ENCODE results near the gene INSRR. TPM values are rescaled to one million over a fixed set of nuclear protein-coding genes. Genes with fewer than 3 reads are reported as not detected.

The INSRR gene
- total and polyA plus RNA-seq, 9 of the 15 experiments (the other 6 are each of a cell fraction or from before 2014, with no cell fraction given) = 0.03 to 0.18 (median 0.06) TPM; not detected in 3

DNA sequence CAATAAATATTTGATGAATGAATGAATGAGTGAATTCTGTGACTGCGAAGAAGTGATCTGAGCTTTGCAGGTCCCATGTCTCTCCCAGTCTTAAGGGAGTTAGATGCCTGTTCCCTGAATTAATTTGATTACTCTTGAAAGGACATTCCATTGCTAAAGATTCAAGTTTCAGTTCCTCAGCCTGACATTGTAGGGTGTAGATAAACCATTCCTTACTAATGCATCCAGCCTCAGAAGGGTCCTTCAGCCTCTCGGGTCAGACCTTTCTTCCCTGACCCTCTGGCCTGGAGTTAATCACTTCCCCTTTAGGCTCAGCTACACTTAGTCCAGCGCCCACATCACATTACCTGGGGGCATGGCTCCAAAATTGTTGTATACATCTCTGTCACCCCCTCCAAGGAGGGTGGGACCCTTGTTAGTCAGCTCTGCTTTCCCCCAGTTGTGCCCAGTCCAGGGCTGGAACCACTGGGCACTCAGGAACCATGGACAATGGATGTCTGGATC, 2.6 kb downstream of the INSRR start:
- peak; percentile 19 for FAIRE-seq
- no peaks in the 10 kb centered on the region for H3K9me1 ChIP-seq (ENCODE audit: control insufficient read depth, insufficient read depth, low read length)
- 0 out of 3 replicates have a peak, but pooled peaks cover 3% of the 10 kb centered on the region for H3K79me2 ChIP-seq (ENCODE audit: control insufficient read depth, insufficient read depth, low read length)
- no peak for ATAC-seq
- DNase-seq (ENCODE audit: extremely low read depth in 1 of 4, low spot score in 3 of 4) = no peak
- TF ChIP-seq ZBTB7A (IDR thresholded peaks at IDR 0.05; ENCODE audit: borderline replicate concordance, control insufficient read depth, low read depth, low read length) = peak; percentile 43; the same call in 1 of the 2 replicates
- no peak for TF ChIP-seq KLF13 (tag; IDR thresholded peaks at IDR 0.05; ENCODE audit: borderline replicate concordance, low read depth)
- TF ChIP-seq ZNF24 (IDR thresholded peaks at IDR 0.05) = 0 out of 2 replicates have a peak, but pooled peaks have one; percentile 35
- TF ChIP-seq SPI1 (IDR thresholded peaks at IDR 0.05; ENCODE audit: borderline replicate concordance, low read depth, low read length) = peak; percentile 90
- intact Hi-C loops (cut with micrococcal nuclease) (loop anchor here (2.0 kb wide), 1 partner anchor 40 kb away; the partner anchor contains the start of gene SH2D2A), in situ Hi-C loops (cut with MboI) (no loop called here)
- H3K9ac ChIP-seq (ENCODE audit: insufficient read depth in 1 of 2, low read depth in 2 of 2, low read length in 2 of 2) = peak overlapping the region in 1 of 2 experiments; percentile 70; a peak in 1 of 4 replicates
- no peaks in the 10 kb centered on the region for H3K36me3 ChIP-seq (ENCODE audit: control insufficient read depth, insufficient read depth, low read length)
- no peak overlapping the region for H3K27ac ChIP-seq (ENCODE audit: extremely low read depth, low read depth, low read length)
- BruUV-seq (replicated peaks) = no TSS peak
- H2AFZ ChIP-seq (ENCODE audit: low read depth, low read length) = peak overlapping the region; percentile 34; the same call in 1 of the 2 replicates
- ChIA-PET POLR2A (interaction anchor here (0.5 to 1.0 kb wide), 6 partner anchors 9 to 225 kb away, joined by 3 to 4 read pairs (median 3); no protein-coding TSS in a partner anchor), CTCF (ENCODE audit: low intra/inter-chr PET ratio) (no interaction called here)
- H3K4me1 ChIP-seq (replicated peaks in 1 of 2; ENCODE audit: control insufficient read depth in 2 of 2, insufficient read depth in 2 of 2, low read length in 2 of 2) = peaks cover 41 to 67% of the 10 kb centered on the region in 2 experiments
- WGBS (ENCODE audit: insufficient coverage, low coverage, missing lambda C conversion rate) = 33% methylated on average over 3 of the region's 3 CpGs
- no peaks in the 10 kb centered on the region for H3K9me3 ChIP-seq (replicated peaks; ENCODE audit: control insufficient read depth, insufficient read depth, low read depth, low read length)
- H3K4me3 ChIP-seq = no peak overlapping the region
- no peaks in the 10 kb centered on the region for H3K27me3 ChIP-seq (ENCODE audit: control insufficient read depth in 2 of 2, insufficient read depth in 2 of 2, low read length in 2 of 2)
- H3K4me2 ChIP-seq (ENCODE audit: insufficient read depth, low read length) = no peak overlapping the region; the same call in 1 of the 2 replicates
- no peaks in the 10 kb centered on the region for H4K20me1 ChIP-seq (replicated peaks; ENCODE audit: control insufficient read depth, insufficient read depth, low read length)

DNA sequence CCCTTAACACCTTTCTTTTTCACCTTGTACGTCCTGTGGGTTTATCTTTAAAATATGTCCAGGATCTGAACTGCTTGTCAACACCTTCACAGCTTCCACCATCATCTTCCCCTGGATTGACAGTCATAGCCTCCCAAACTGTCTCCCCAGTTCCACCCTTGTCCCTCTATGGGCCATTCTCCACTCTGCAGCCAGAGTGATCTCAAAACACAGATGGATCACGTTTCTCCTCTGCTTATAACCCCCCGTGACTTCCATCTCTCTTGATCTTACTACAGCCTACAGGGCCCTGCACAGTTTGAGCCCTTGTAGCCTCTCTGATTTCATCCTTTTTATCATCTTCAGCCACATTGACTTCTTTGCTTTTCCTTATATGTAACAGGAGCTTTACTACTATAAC, 4.3 kb downstream of the INSRR start:
- no peak overlapping the region for H3K4me2 ChIP-seq (ENCODE audit: insufficient read depth, low read length)
- in situ Hi-C loops (cut with MboI) (no loop called here), intact Hi-C loops (cut with micrococcal nuclease) (no loop called here)
- no peak overlapping the region for H3K4me3 ChIP-seq
- ChIA-PET POLR2A (interaction anchor here (0.6 to 1.4 kb wide), 4 partner anchors 14 to 189 kb away, joined by 3 to 5 read pairs (median 4); no protein-coding TSS in a partner anchor), CTCF (ENCODE audit: low intra/inter-chr PET ratio) (no interaction called here)
- DNase-seq (ENCODE audit: extremely low read depth in 1 of 4, low spot score in 3 of 4) = peak in 3 of 4 experiments; percentile 39 to 50 (median 40)
- no peak overlapping the region for H3K27ac ChIP-seq (ENCODE audit: extremely low read depth, low read depth, low read length)
- H3K27me3 ChIP-seq (ENCODE audit: control insufficient read depth in 2 of 2, insufficient read depth in 2 of 2, low read length in 2 of 2) = no peaks in the 10 kb centered on the region
- no peak overlapping the region for H2AFZ ChIP-seq (ENCODE audit: low read depth, low read length)
- H3K9me3 ChIP-seq (replicated peaks; ENCODE audit: control insufficient read depth, insufficient read depth, low read depth, low read length) = no peaks in the 10 kb centered on the region
- ATAC-seq = no peak
- no peaks in the 10 kb centered on the region for H3K9me1 ChIP-seq (ENCODE audit: control insufficient read depth, insufficient read depth, low read length)
- FAIRE-seq = peak; percentile 63
- H3K9ac ChIP-seq (ENCODE audit: insufficient read depth in 1 of 2, low read depth in 2 of 2, low read length in 2 of 2) = no peak overlapping the region
- BruUV-seq (replicated peaks) = no TSS peak
- H3K36me3 ChIP-seq (ENCODE audit: control insufficient read depth, insufficient read depth, low read length) = no peaks in the 10 kb centered on the region
- H3K4me1 ChIP-seq (replicated peaks in 1 of 2; ENCODE audit: control insufficient read depth in 2 of 2, insufficient read depth in 2 of 2, low read length in 2 of 2) = peaks cover 35 to 50% of the 10 kb centered on the region in 2 experiments
- no peaks in the 10 kb centered on the region for H3K79me2 ChIP-seq (ENCODE audit: control insufficient read depth, insufficient read depth, low read length)
- H4K20me1 ChIP-seq (replicated peaks; ENCODE audit: control insufficient read depth, insufficient read depth, low read length) = no peaks in the 10 kb centered on the region
- WGBS (ENCODE audit: insufficient coverage, low coverage, missing lambda C conversion rate) = 12% methylated on average over 3 of the region's 3 CpGs
- TF ChIP-seq CBFA2T2 (conservative IDR thresholded peaks at IDR 0.05) = 0 out of 2 replicates have a peak, but pooled peaks have one; percentile 8
- no peak for TF ChIP-seq SP1 (CRISPR knock-in tag; IDR thresholded peaks at IDR 0.05)
- TF ChIP-seq, protein P1, sequence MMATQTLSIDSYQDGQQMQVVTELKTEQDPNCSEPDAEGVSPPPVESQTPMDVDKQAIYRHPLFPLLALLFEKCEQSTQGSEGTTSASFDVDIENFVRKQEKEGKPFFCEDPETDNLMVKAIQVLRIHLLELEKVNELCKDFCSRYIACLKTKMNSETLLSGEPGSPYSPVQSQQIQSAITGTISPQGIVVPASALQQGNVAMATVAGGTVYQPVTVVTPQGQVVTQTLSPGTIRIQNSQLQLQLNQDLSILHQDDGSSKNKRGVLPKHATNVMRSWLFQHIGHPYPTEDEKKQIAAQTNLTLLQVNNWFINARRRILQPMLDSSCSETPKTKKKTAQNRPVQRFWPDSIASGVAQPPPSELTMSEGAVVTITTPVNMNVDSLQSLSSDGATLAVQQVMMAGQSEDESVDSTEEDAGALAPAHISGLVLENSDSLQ (IDR thresholded peaks at IDR 0.05) = peak; percentile 47; the same call in 1 of the 2 replicates
- TF ChIP-seq CBFA2T3 (IDR thresholded peaks at IDR 0.05) = peak; percentile 44
- peak; percentile 78 for TF ChIP-seq BHLHE40 (IDR thresholded peaks at IDR 0.05; ENCODE audit: low read length)
- 0 out of 4 replicates have a peak, but pooled peaks of 1 of the 2 experiments have one; percentile 8 for TF ChIP-seq KDM1A (IDR thresholded peaks at IDR 0.05)
- TF ChIP-seq NRF1 (conservative IDR thresholded peaks at IDR 0.05 in 1 of 2, IDR thresholded peaks at IDR 0.05 in 1 of 2) = no peak
- TF ChIP-seq, protein P2, sequence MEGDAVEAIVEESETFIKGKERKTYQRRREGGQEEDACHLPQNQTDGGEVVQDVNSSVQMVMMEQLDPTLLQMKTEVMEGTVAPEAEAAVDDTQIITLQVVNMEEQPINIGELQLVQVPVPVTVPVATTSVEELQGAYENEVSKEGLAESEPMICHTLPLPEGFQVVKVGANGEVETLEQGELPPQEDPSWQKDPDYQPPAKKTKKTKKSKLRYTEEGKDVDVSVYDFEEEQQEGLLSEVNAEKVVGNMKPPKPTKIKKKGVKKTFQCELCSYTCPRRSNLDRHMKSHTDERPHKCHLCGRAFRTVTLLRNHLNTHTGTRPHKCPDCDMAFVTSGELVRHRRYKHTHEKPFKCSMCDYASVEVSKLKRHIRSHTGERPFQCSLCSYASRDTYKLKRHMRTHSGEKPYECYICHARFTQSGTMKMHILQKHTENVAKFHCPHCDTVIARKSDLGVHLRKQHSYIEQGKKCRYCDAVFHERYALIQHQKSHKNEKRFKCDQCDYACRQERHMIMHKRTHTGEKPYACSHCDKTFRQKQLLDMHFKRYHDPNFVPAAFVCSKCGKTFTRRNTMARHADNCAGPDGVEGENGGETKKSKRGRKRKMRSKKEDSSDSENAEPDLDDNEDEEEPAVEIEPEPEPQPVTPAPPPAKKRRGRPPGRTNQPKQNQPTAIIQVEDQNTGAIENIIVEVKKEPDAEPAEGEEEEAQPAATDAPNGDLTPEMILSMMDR (IDR thresholded peaks at IDR 0.05 in 2 of 3, conservative IDR thresholded peaks at IDR 0.05 in 1 of 3; ENCODE audit: insufficient read depth in 2 of 3, low read depth in 1 of 3, low read length in 3 of 3) = peak; percentile 16 to 39 (median 21); a peak in 2 of 6 replicates

All from K562 (cell line).